SK-N-MC (cell line): Measurements from ENCODE around the gene KCNC4.

ENCODE experiments used
- EZH2 ChIP-seq: fragments of 200-600 bp; sonication (generic); IDR thresholded peaks from one replicate; pipeline ENCODE4 v1.6.1; 2017; ENCODE audit warnings: antibody characterized with exemption
- POLR2AphosphoS5 ChIP-seq: IDR thresholded peaks from 2 replicates; pipeline ENCODE4 v1.6.1; 2012; ENCODE audit warnings: mild to moderate bottlenecking, low read depth, low read length, borderline replicate concordance

DNA sequence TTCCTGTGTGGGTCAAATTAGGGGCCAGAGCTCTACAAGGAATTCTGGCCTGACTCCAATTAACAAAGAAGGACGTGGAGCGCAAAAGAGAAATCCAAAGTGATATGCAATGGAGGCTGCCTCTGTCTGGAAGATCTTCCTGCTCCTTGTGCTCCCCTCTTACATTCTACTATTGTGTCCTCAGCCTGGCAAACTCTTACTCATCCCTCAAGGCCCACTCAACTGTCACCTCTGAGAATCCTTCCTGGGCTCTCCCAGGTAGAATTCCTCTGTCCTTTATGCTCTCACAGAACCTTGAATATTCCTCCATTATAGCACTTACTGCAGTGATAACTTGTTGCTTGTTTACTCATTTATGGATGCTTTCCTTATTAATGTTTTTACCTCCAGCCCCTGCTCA lies 31.4 kb downstream of the KCNC4 start:
- TF ChIP-seq EZH2, result no peak
- TF ChIP-seq POLR2AphosphoS5, result no peak
